Naive thymus-derived CD8-positive, alpha-beta T cell (primary cell): ENCODE data around the gene NDUFAF7. TPM values are rescaled to one million over a fixed set of nuclear protein-coding genes. Genes with fewer than 3 reads are reported as not detected.
A peak's percentile ranks its signal among the peaks of the same experiment; 100 is the strongest.
"Not testable (repeated sequence)": the region's sequence is repeated elsewhere in the genome, so short reads cannot be mapped to it uniquely, and the experiment has no call there.

Experiments
- ATAC-seq, 2 donors: fragments of 150-1000 bp; cut with Tn5 transposase in 1 of 2; sonication (Bioruptor Pico), chemical (Tn5 transposase) in 1 of 2; 1 replicate in 1 of 2; 2 replicates in 1 of 2; pipeline ENCODE4 v1.10.0; 2021; ENCODE audit warnings: mild to moderate bottlenecking in 2 of 2, moderate library complexity in 2 of 2
- POLR2A ChIA-PET: fragments of 350-600 bp; sonication (Branson Sonifier 250); formaldehyde crosslinking; loops from one replicate; lab custom pipeline; 2021; ENCODE audit warnings: antibody characterized with exemption; lab: Charles Lee
- DNase-seq, 10 donors: peaks; one replicate each; pipeline versions ENCODE4 v3.0.0 to v3.0.0-alpha.2; 2020 to 2022
- H3K27ac Mint-ChIP-seq, 10 donors: one replicate each; pipeline ENCODE4 v1.8.0; 2020 to 2022; ENCODE audit warnings: mild to moderate bottlenecking in 10 of 10, mixed read lengths in 10 of 10, moderate library complexity in 4 of 10, inconsistent platforms in 1 of 10
- H3K27me3 Mint-ChIP-seq, 5 donors: one replicate each; pipeline ENCODE4 v1.8.0; 2021 to 2022; ENCODE audit warnings: mixed read lengths in 5 of 5
- H3K36me3 Mint-ChIP-seq, 3 donors: one replicate each; pipeline ENCODE4 v1.8.0; 2020 to 2022; ENCODE audit warnings: mixed read lengths in 3 of 3, mild to moderate bottlenecking in 2 of 3, inconsistent platforms in 1 of 3
- H3K4me1 Mint-ChIP-seq, 4 donors: one replicate each; pipeline ENCODE4 v1.8.0; 2021 to 2022; ENCODE audit warnings: mixed read lengths in 4 of 4
- H3K4me3 Mint-ChIP-seq, 10 donors: one replicate each; pipeline ENCODE4 v1.8.0; 2020 to 2022; ENCODE audit warnings: mild to moderate bottlenecking in 10 of 10, mixed read lengths in 10 of 10, moderate library complexity in 6 of 10, inconsistent platforms in 1 of 10
- H3K9me3 Mint-ChIP-seq, 9 donors: one replicate each; pipeline ENCODE4 v1.8.0; 2020 to 2022; ENCODE audit warnings: mixed read lengths in 9 of 9, mild to moderate bottlenecking in 3 of 9, inconsistent platforms in 1 of 9, moderate library complexity in 1 of 9
- polyA plus RNA-seq, 3 donors: library from polyadenylated mRNA; unstranded; fragments of 300-500 nt; fragmentation: Illumina TruSeq; gene quantifications; one replicate each; pipeline ENCODE4 v1.2.3, GENCODE V29; 2021
- total RNA-seq, 8 experiments: library from RNA in 2 of 8; stranded (reverse) in 2 of 8; gene quantifications; one replicate each; pipeline ENCODE4 v1.2.3 and lab custom pipeline; 2021 to 2026

NDUFAF7 gene
- total and polyA plus RNA-seq, 5 experiments from 2014 or later: 5.7 to 35.2 (median 9.5) TPM

DNA sequence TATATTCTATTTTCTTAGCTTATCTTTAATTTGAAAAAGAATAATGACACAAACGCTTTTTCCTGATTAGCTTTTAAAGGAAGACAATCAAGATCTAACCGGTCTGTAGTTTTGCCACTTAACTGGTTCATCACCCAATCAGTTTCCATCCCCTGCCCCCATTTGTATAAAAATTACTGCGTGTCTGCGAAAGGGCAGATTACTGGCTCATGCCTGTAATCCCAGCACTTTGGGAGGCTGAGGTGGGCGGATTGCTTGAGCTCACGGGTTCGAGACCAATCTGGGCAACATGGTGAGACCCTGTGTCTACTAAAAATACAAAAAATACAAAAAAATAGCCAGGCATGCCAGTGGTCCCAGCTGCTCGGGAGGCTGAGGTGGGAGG, 32.8 kb upstream of the NDUFAF7 start:
- H3K36me3 Mint-ChIP-seq: peaks cover 9 to 28% (median 27%) of the 10 kb centered on the region in 3 donors
- peak overlapping the region in 9 of 10 donors; percentile 18 to 71 (median 44) for H3K27ac Mint-ChIP-seq
- H3K9me3 Mint-ChIP-seq: peaks cover 0 to 6% (median 2%) of the 10 kb centered on the region in 9 donors
- DNase-seq: no peak
- POLR2A ChIA-PET: no interaction called here
- no peaks in the 10 kb centered on the region for H3K27me3 Mint-ChIP-seq
- peaks cover 13 to 41% (median 32%) of the 10 kb centered on the region in 4 donors for H3K4me1 Mint-ChIP-seq
- ATAC-seq: no peak
- peak overlapping the region in 1 of 10 donors; percentile 45 for H3K4me3 Mint-ChIP-seq

DNA sequence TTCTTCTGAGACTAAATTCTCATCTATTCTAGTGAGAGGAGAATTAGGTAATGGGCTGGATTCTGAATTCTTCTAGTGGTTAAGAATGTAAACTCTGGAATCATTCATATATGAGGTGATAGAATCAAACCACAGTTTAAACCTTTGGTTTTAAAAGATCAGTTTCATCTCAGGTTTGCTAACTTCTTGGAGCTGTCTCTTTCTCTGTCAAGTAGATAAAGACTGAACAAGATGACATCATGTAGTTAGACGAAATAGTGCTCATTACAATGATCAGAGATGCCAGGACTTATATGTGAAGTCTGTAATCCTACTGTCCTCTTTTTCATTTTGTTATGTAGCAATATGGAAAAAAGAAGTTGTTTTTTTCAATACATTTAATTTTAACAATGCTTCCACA, 30.2 kb upstream of the NDUFAF7 start:
- Mint-ChIP-seq H3K4me1 (peaks cover 15 to 43% (median 39%) of the 10 kb centered on the region in 4 donors), H3K27me3 (no peaks in the 10 kb centered on the region), H3K4me3 (no peak overlapping the region), H3K9me3 (peaks cover 0 to 24% (median 10%) of the 10 kb centered on the region in 9 donors), H3K36me3 (peaks cover 26 to 54% (median 52%) of the 10 kb centered on the region in 3 donors), H3K27ac (peak overlapping the region in 7 of 10 donors; percentile 5 to 78 (median 31))
- DNase-seq (no peak), ATAC-seq (no peak)
- POLR2A ChIA-PET: interaction anchor here (1.4 kb wide), 1 partner anchor 30 kb away, joined by 3 read pairs; the partner anchor contains the start of genes CEBPZ and NDUFAF7

DNA sequence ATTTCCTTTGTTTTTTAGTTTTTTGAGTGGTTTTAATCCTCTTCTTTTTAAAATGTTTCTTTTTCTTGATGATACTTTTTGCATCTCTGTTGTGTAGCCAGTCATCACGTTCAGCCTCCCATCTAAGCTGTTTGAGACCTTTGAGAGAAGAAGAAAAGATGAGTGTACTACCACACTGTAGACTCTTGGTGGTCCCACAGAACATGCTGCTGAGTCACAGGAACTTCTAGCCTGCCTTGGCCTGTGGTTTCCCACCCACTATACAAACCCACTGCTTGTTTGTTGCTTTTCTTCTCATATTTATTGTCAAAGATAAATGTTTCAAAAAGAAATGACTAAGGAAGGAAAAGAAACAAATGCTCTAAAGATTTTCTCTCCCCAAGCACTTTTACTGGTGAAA, 29.7 kb upstream of the NDUFAF7 start:
- DNase-seq (peak in 2 of 10 donors; percentile 10), ATAC-seq (peak; percentile 61 to 65)
- Mint-ChIP-seq H3K27ac (peak overlapping the region in 9 of 10 donors; percentile 11 to 86 (median 46)), H3K36me3 (peaks cover 29 to 59% (median 58%) of the 10 kb centered on the region in 3 donors), H3K4me1 (peaks cover 11 to 40% (median 37%) of the 10 kb centered on the region in 4 donors), H3K27me3 (no peaks in the 10 kb centered on the region), H3K4me3 (no peak overlapping the region), H3K9me3 (peaks cover 2 to 28% (median 14%) of the 10 kb centered on the region in 9 donors)
- POLR2A ChIA-PET: interaction anchor here (1.4 kb wide), 1 partner anchor 30 kb away, joined by 3 read pairs; the partner anchor contains the start of genes CEBPZ and NDUFAF7

DNA sequence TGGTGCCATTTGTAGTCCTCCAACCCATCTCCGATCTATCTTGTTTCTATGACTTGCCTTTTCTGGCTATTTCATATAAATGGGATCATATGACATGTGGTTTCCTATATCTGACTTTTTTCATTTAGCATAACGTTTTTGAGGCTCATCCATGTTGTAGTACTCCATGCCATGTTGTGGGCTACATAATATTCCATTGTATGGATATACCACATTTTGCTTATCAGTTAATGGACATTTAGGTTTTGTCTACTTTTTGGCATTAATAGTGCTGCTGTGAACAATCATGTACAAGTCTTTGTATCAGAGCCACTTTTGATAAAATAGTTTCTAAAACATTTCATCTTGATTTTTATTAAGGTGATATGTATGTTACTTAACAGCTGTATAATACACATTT, 27.8 kb upstream of the NDUFAF7 start:
- no peak for ATAC-seq
- no peak for DNase-seq
- Mint-ChIP-seq H3K27ac (peak overlapping the region in 1 of 10 donors; percentile 8), H3K9me3 (peaks cover 17 to 47% (median 30%) of the 10 kb centered on the region in 9 donors), H3K27me3 (no peaks in the 10 kb centered on the region), H3K4me1 (peaks cover 15 to 47% (median 31%) of the 10 kb centered on the region in 4 donors), H3K36me3 (peaks cover 48 to 79% (median 77%) of the 10 kb centered on the region in 3 donors), H3K4me3 (no peak overlapping the region)
- POLR2A ChIA-PET: no interaction called here

DNA sequence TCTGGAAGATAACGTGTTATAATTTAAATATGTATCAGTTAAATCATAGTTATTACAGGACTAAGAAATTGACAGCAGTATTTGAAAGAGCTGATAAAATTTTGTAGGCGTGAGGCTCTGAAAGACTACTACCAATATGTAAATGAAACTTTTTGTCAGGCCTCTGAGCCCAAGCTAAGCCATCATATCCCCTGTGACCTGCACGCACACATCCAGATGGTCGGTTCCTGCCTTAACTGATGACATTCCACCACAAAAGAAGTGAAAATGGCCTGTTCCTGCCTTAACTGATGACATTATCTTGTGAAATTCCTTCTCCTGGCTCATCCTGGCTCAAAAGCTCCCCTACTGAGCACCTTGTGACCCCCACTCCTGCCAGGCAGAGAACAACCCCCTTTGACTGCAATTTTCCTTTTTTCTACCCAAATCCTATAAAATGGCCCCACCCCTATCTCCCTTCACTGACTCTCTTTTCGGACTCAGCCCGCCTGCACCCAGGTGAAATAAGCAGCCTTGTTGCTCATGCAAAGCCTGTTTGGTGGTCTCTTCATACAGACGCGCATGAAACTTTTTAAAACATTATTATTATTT, 26.3 kb upstream of the NDUFAF7 start:
- Mint-ChIP-seq H3K9me3 (peaks cover 17 to 62% (median 35%) of the 10 kb centered on the region in 9 donors), H3K4me1 (peaks cover 12 to 39% (median 22%) of the 10 kb centered on the region in 4 donors), H3K36me3 (peaks cover 63 to 91% (median 87%) of the 10 kb centered on the region in 3 donors), H3K27ac (peak overlapping the region in 4 of 10 donors; percentile 25 to 62 (median 56))
- H3K27me3 Mint-ChIP-seq, POLR2A ChIA-PET, ATAC-seq, H3K4me3 Mint-ChIP-seq, DNase-seq: not testable (repeated sequence)

DNA sequence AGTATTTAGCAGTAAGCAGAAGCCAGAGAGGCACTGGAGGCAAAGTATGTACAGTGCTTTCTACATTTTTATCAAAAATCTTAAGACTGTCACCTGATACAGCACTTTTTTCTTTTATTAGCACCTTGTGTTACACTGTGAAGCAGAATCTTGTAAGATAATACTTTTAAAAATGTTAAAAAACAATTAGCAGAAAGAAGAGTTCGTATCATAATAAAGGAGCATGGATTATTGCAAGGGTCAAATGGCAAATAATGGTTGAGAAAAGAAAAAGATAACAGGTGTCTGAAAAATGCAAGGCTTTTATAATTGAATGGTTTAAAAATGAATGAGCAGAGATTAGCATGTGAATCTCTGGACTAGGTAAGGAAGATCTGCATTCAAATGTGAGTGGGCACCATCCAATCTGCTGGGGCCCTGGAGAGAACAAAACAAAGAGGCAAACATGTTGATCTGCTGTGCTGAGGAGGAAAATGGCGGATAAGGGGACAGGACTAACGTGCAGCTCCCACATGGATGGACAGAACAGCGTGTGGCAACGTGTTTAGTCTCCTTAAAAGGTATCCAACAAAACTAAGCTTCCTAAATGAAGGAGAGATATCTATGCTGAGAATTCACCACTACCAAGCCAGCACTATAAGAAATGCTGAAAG, 25.6 kb upstream of the NDUFAF7 start:
- peaks cover 17 to 68% (median 35%) of the 10 kb centered on the region in 9 donors for H3K9me3 Mint-ChIP-seq

DNA sequence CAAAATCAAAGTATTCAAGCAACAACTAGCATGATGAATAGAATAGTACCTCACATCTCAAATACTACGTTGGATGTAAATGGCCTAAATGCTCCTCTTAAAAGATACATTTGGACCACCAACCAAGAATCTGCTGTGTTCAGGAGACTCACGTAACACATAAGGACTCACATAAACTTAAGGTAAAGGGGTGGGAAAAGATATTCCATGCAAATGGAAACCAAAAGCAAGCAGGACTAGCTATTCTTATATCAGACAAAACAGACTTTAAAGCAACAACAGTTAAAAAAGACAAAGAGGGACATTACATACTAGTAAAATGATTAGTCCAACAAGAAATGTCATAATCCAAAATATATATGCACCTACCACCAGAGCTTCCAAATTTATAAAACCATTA, 24.7 kb upstream of the NDUFAF7 start:
- POLR2A ChIA-PET, H3K27me3 Mint-ChIP-seq, H3K27ac Mint-ChIP-seq, ATAC-seq, DNase-seq: not testable (repeated sequence)
- Mint-ChIP-seq H3K9me3 (peaks cover 17 to 71% (median 35%) of the 10 kb centered on the region in 9 donors), H3K4me3 (peak overlapping the region in 1 of 10 donors; percentile 11), H3K4me1 (peaks cover 9 to 39% (median 20%) of the 10 kb centered on the region in 4 donors), H3K36me3 (peaks cover 77 to 93% (median 93%) of the 10 kb centered on the region in 3 donors)

More for the DNA sequence above, 25.6 kb upstream of the NDUFAF7 start:
- Mint-ChIP-seq H3K27ac (peak overlapping the region in 1 of 10 donors; percentile 62), H3K27me3 (no peaks in the 10 kb centered on the region), H3K4me3 (no peak overlapping the region), H3K36me3 (peaks cover 69 to 93% (median 90%) of the 10 kb centered on the region in 3 donors), H3K4me1 (peaks cover 12 to 43% (median 21%) of the 10 kb centered on the region in 4 donors)
- no peak for ATAC-seq
- POLR2A ChIA-PET: no interaction called here
- DNase-seq: no peak

DNA sequence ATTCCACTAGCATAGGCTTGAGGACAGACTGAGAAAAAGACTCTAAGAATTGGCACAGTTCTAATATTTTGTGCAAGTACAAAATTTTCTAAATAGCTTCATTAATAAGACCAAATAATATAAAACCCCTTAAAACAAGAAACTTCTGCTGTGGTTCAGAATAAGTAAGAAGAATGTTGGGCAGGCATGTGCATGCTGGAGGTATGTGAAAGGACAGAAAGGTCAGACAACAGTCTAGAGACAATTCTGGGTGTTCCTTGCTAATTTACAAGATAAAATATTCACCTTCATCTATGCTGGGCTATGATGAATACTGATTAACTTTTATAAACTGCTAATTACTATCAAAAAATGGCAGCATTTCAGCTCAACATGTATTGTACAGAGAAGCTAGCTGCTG, 20.2 kb upstream of the NDUFAF7 start:
- no peaks in the 10 kb centered on the region for H3K27me3 Mint-ChIP-seq
- peak overlapping the region in 1 of 10 donors; percentile 27 for H3K27ac Mint-ChIP-seq

DNA sequence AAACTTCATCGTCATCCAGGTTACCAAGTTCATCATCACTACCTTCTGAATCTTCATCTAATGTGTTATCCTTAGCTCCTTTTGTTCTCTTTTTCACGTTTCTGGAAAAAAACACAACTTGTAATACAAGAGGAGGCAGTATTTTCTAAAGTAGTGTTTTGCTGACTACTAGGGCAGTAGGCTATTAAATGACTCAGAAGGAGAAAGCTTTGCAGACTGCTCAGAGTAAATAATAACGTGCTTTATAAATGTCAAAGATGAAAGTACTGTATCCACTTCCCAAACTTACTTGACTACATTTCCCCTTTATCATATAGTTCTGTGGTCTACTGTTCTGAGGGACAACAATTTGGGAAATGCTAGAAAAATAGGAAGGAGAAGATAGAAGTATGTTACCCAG, 19.5 kb upstream of the NDUFAF7 start:
- Mint-ChIP-seq H3K27me3 (no peaks in the 10 kb centered on the region), H3K36me3 (peaks cover 52 to 90% (median 68%) of the 10 kb centered on the region in 3 donors), H3K9me3 (peaks cover 12 to 41% (median 25%) of the 10 kb centered on the region in 9 donors), H3K4me3 (no peak overlapping the region), H3K4me1 (peaks cover 2 to 26% (median 14%) of the 10 kb centered on the region in 4 donors), H3K27ac (peak overlapping the region in 4 of 10 donors; percentile 1 to 55 (median 18))
- POLR2A ChIA-PET: no interaction called here
- DNase-seq (no peak), ATAC-seq (no peak)

More for the DNA sequence above, 20.2 kb upstream of the NDUFAF7 start:
- Mint-ChIP-seq H3K9me3 (peaks cover 17 to 48% (median 29%) of the 10 kb centered on the region in 9 donors), H3K4me1 (peaks cover 2 to 29% (median 14%) of the 10 kb centered on the region in 4 donors), H3K4me3 (no peak overlapping the region), H3K36me3 (peaks cover 57 to 90% (median 69%) of the 10 kb centered on the region in 3 donors)
- ATAC-seq: no peak
- POLR2A ChIA-PET: no interaction called here
- no peak for DNase-seq

DNA sequence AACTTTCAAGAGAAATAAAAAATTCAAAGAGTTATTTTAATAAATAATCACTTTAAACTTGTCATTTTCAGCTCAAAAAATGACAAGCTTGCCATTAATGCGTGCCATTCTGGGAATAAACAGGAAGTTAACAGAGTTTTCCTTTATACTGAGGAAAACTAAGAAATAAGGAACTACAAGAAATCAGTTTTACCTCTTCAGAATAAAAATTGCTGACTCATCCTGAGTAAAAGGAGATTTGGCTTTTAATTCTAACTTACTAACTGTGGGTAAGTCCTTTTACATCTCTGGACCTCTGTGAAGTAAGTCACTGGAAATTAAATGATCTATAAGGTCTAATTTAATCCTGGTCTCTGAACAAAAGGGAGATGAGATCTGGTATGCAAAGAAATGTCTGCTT, 16.2 kb upstream of the NDUFAF7 start:
- ATAC-seq: no peak
- DNase-seq: no peak
- Mint-ChIP-seq H3K36me3 (peaks cover 23 to 85% (median 46%) of the 10 kb centered on the region in 3 donors), H3K9me3 (peaks cover 0 to 8% (median 0%) of the 10 kb centered on the region in 9 donors), H3K27me3 (no peaks in the 10 kb centered on the region), H3K4me1 (peaks cover 0 to 10% (median 5%) of the 10 kb centered on the region in 4 donors), H3K4me3 (no peak overlapping the region), H3K27ac (peak overlapping the region in 2 of 10 donors; percentile 4 to 55)
- POLR2A ChIA-PET: interaction anchor here (0.7 kb wide), 1 partner anchor 62 kb away, joined by 4 read pairs; no protein-coding TSS in a partner anchor

DNA sequence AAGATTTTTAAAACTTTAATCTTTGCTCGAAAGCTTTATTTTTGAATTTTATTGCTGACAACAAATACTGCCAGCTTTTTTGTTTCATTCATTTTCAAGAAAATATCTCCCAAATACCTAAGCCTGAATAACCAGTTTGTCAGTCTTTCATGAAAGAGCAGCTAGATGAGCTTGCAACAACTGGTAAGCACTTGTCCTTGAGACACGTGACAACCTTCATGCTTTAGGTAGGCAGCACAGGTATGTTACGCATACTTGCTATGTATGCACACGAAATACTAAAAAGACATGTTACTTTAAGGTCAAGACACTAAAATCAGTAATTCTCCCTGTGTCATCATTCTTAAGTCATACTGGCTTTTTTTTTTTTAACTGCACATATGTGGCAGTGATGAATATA, 12.4 kb upstream of the NDUFAF7 start:
- Mint-ChIP-seq H3K27me3 (no peaks in the 10 kb centered on the region), H3K36me3 (peaks cover 6 to 87% (median 39%) of the 10 kb centered on the region in 3 donors), H3K27ac (no peak overlapping the region), H3K9me3 (no peaks in the 10 kb centered on the region), H3K4me1 (peaks cover 15 to 27% (median 18%) of the 10 kb centered on the region in 4 donors), H3K4me3 (no peak overlapping the region)
- DNase-seq: no peak
- POLR2A ChIA-PET: no interaction called here
- no peak for ATAC-seq

DNA sequence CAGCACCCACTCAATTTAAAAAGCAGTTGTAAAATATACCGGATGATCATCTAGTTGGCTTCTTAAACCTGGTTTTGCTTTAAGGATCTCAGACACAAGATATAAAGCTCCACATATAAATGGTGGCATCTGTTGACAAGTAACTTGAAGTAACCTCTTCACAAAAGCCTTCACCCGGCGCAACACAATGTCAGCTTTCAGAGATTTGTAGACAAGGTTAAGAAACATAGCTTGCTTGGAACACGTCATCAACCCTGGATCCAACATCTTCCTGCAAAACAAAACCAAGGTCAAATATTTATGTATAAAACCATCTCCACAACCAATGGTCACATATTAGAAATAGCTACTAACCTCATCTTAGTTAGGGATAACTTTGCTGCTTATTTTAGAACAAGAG, 8.3 kb upstream of the NDUFAF7 start:
- ATAC-seq (no peak), DNase-seq (no peak)
- H3K4me1 Mint-ChIP-seq: peaks cover 26 to 58% (median 52%) of the 10 kb centered on the region in 4 donors
- POLR2A ChIA-PET: interaction anchor here (0.9 kb wide), 1 partner anchor 26 kb away, joined by 3 read pairs; no protein-coding TSS in a partner anchor
- peak overlapping the region in 1 of 10 donors; percentile 8 for H3K4me3 Mint-ChIP-seq
- H3K36me3 Mint-ChIP-seq: peaks cover 17 to 88% (median 49%) of the 10 kb centered on the region in 3 donors
- no peaks in the 10 kb centered on the region for H3K9me3 Mint-ChIP-seq
- no peaks in the 10 kb centered on the region for H3K27me3 Mint-ChIP-seq
- peak overlapping the region in 4 of 10 donors; percentile 0 to 31 (median 14) for H3K27ac Mint-ChIP-seq
